Measurements from ENCODE around the gene TRIP13. TPM values are rescaled to one million over a fixed set of nuclear protein-coding genes. Genes with fewer than 3 reads are reported as not detected.

TRIP13 gene
- total RNA-seq, 1 experiment from 2014 or later: 67.2 TPM

DNA sequence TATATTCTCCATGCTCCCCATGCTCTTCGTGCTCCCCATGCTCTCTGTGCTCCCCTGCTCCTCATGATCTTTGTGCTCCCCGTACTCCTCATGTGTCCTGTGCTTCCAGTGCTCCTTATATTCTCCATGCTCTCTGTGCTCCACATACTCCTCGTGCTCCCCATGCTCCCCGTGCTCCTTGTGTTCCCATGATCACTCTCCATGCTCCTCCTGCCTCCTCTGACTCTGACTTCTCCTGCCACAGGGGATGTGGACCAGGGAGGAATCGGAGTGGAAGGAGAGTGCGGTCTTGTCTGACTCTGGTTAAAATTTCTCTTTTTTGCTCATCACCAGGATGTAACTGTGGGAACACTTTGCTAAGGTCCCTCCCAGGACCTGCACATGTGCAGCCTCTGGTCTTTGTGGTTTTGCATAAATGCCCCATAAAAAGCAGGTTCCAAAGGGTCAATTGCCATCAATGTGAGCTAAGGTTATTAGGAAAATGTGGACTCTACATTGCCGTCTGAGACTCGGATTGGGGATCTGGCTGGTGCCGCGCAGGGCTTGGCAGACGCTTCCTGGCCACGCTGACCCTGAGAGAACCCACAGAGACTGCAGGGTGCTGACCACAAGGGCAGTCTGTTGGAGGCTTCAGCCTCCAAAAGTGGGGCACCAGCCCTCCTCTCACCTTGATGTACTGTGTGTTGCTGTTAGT, 52.5 kb downstream of the TRIP13 start:
- no peak for DNase-seq (ENCODE audit: low spot score)
- in situ Hi-C loops (cut with HindIII; ENCODE audit: low sequenced_read_pairs): no loop called here

- in situ Hi-C loops (cut with HindIII; ENCODE audit: low sequenced_read_pairs): no loop called here
Measured at GRCh38 chr5:945691-946551, 53.2 kb downstream of the TRIP13 start.

GRCh38 chr5:946720-947625, 54.3 kb downstream of the TRIP13 start:
- in situ Hi-C loops (cut with HindIII; ENCODE audit: low sequenced_read_pairs): no loop called here

More at GRCh38 chr5:945691-946551, 53.2 kb downstream of the TRIP13 start:
- peak; percentile 19 for DNase-seq (ENCODE audit: low spot score)

DNA sequence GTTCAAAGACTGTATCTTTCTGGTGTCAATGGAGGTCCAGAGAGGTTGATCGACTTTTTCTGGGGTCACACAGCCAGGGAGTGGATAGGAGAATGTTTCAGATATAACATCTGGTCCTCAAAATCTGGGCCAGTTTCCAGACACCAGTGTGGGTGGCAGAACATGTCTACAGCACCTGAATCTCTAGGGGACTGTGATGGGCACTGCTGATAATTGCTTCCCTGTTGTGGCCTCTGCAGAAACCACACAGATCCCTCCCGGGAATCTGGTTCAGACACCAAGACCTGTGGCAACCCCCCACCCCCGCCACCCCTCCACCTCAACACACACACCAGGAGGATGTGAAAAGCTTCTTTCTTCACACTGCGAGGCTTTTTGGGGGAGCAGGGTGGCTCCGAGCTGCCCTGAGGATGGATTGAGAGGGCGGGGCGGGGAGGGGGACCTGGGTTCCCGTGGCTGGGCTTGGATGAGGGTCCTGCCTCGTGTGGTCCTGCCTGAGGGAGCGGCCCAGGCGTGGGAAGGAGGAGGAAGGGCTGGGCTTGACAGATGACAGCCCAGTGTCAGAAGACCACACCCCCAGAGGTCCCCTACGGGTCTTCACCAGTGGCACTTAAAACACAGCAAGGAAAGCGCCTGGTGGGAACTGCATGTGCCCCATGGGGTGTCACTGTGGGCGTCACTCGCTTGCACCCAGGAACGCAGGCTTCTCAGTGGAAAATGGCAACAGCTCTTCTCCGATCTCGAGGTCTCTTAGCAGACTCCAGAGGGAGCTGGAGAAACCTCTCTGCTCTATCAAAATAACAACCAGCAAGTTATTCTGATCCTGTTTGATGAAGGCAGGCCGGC, 55.2 kb downstream of the TRIP13 start:
- in situ Hi-C loops (cut with HindIII; ENCODE audit: low sequenced_read_pairs): no loop called here
- no peak for DNase-seq (ENCODE audit: low spot score)

More at GRCh38 chr5:946720-947625, 54.3 kb downstream of the TRIP13 start:
- DNase-seq (ENCODE audit: low spot score): no peak

DNA sequence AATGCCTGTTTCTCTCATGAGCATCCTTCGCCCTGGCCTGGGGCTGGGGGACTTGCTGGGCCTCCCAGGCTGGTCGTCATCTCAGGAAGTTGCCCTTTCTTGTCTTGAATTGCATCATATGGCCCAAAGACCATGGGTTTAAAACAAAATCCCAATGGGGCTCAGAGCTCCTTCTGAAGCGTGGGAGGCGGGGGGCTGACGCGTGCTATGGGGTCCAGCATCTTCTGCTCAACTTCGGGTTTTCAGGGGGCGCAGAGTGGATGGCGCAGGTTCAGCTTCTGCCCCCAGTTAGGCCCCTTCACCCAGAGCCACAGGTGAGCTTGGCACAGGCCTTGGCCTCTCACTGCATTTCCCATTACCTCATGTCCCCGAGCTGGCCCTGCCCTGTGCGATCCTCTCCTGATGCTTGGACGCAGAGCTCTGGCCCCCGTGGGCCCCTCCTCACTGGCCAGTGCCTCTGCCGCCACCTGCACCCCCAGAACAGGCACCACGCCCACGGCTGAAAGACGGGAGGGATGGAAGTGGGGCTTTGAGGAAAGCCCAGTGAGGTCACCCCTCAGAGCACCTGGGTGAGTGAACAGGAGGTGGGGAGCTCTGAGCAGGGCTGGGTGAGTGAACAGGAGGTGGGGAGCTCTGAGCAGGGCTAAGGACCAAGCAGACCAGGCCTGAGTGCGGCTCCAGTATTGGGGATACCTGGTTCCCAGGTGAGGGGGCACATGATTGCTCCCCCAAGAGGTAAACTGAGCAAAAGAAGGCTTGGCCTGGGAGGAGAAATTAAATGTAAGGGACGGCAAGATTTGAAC, 56.0 kb downstream of the TRIP13 start:
- no peak for DNase-seq (ENCODE audit: low spot score)
- in situ Hi-C loops (cut with HindIII; ENCODE audit: low sequenced_read_pairs): no loop called here

DNA sequence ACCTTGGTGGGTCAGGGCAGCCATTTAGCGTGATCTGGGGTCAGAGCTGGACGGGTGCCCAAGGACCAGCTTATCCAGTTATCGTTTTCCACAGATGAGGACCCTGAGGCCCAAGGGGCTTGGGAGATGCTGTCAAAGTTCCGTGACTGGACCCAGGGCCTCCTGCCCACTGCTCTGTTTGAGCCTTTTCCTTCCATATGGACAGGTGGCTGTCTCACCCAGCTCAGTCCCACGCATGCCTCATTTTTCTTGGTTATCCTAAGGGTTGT, 56.5 kb downstream of the TRIP13 start:
- no peak for DNase-seq (ENCODE audit: low spot score)
- in situ Hi-C loops (cut with HindIII; ENCODE audit: low sequenced_read_pairs): no loop called here

GRCh38 chr5:949815-950560, 57.3 kb downstream of the TRIP13 start:
- in situ Hi-C loops (cut with HindIII; ENCODE audit: low sequenced_read_pairs): no loop called here

DNA sequence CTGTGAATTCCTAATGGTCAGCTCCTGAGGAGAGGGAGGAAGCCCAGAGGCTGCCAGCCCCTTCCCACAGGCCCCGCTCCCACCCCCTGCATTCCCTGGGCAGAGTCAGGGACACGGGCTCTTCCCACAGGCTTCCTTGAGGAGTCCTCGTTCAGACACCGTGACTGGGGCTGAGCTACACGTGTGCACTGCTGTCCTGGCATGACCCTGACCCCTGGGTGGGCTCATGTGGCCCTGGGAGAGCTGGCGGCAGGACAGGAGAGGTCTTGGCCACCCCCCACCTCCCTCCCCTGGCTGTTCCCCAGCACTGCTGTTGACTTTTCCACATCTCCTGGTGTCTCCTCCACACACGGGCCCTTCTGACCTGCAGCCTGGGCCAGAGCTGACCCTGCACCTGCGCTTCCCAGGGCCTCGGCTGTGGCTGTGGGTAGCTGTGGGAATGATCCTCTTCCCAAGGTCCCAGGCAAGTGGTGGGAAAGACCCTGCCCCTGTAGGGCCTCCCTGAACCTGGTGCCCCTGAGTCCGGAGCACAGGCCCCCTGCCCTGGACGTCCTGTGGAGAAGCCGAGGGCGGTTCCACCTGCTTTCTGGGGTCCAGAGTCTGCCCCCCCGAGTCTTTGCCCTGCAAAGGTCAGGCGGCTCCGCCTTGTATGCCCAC, 59.4 kb downstream of the TRIP13 start:
- in situ Hi-C loops (cut with HindIII; ENCODE audit: low sequenced_read_pairs): no loop called here
- DNase-seq (ENCODE audit: low spot score): no peak

More at GRCh38 chr5:949815-950560, 57.3 kb downstream of the TRIP13 start:
- no peak for DNase-seq (ENCODE audit: low spot score)

DNA sequence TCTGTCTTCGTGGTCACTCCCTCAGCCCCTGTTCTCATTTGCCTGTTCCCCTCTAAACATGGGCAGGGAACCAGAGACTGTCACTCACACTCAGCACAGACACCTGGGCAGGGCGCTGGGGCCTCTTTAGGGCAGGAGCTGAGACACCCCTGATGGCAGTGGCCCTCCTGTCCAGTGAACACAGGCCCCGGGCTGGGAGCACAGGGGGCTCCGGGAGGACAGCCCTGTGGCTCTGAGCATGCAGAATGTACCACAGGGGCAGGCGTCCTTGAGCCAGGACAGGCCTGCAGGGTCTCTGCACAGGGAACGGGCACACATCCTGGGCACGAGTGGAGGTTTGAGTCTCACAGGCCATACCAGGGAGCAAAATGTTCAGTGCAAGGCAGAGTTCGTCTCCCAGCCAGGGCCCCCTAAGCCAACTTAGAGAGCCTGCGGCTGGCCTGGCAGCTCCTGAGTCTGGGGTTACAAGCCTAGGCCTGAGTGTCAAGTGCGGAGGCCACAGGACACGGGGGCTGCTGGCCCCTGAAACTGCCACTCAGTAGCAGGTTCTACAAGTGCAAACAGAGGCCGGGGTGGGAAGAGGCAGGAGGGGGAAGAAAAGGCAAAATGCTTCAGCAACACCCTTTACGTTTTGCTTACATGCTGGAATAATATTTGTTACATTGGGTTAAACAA, 60.0 kb downstream of the TRIP13 start:
- in situ Hi-C loops (cut with HindIII; ENCODE audit: low sequenced_read_pairs): no loop called here
- no peak for DNase-seq (ENCODE audit: low spot score)

GRCh38 chr5:953535-954449, 61.1 kb downstream of the TRIP13 start:
- DNase-seq (ENCODE audit: low spot score): no peak
- in situ Hi-C loops (cut with HindIII; ENCODE audit: low sequenced_read_pairs): no loop called here

DNA sequence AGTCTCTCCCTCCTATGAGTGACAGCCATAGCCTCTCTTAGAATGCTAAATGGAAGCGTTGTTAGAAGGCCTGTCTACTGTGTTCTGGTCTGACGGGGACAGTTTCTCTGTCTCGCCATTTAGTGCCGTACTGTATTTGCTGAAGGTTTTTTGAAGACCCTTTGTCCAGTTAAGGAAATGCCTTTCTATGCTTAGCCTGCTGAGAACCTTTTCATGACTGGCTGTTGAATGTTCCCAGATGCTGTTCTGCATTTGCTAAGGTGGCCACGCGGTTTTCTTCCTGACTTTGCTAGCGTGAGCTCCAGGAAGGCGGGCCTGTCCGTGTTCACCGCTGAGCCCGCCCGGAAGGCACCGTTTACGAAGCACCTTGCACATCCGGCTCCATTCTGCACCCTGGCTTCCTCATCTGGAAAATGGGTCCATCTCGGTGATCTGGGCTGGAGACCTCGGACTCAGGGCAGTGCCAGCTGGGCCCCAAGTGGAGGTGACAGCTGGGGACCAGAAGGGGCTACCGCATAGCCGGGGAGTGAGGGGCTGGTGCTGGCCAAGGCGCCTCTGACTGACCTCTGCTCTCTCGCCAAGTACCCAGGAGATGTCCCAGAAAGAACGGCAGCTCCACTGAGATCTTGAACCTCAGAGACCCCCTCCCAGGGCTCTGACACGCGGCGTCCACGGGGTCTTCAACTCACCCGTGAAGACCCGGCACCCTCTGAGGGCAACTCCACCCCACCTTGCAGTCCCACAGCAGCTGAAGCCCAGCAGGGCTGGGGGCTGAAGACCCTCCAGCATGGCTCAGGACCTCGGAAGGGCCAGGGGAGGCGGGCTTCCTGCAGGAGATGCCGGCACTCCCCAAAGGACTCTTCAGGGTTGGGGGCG, 63.4 kb downstream of the TRIP13 start:
- no peak for DNase-seq (ENCODE audit: low spot score)
- in situ Hi-C loops (cut with HindIII; ENCODE audit: low sequenced_read_pairs): no loop called here

DNA sequence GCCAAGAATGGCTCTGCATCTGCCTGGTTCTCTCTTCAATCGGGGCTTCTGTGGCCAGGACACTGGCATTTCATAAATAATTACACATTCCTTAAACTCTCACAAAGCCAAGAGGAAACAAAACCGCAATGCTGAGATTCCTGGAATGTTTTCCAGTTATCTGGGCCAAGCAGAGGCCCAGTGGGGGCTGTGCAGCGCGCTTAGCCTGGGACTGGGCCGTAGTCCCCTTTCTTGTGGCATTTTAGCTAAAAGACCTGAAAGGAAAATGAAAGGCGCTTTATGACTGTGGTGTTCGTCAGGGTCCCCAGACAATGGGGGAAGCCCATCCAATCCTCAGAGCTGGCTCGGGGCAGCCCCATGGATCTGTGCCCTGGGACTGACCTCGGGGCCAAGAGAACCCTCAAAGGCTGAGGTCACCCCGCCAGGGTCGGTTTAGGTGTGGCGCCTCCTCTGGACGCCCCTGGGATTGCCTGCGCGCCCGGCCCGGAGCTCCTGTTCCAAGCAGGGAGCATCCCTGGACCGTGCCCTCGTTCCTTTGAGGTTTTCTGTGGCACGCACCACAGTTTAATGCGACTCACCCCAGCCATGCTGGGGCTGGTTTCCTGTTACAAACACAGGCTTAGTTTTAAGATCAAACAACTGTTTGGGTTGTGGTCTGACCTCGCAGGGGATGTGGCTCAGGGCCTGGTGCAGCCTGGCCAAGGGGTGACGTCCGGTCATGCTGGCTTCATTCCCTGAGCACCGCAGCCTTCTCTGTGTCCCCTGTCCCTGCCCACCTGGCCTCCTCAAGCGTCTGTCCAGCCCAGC, 64.5 kb downstream of the TRIP13 start:
- DNase-seq (ENCODE audit: low spot score): no peak
- in situ Hi-C loops (cut with HindIII; ENCODE audit: low sequenced_read_pairs): no loop called here

GRCh38 chr5:957748-958485, 65.2 kb downstream of the TRIP13 start:
- DNase-seq (ENCODE audit: low spot score): no peak
- in situ Hi-C loops (cut with HindIII; ENCODE audit: low sequenced_read_pairs): no loop called here
